GM19351 (cell line): Measurements from ENCODE around the gene TRMT112.
A peak's percentile ranks its signal among the peaks of the same experiment; 100 is the strongest.
"Not testable (repeated sequence)": the region's sequence is repeated elsewhere in the genome, so short reads cannot be mapped to it uniquely, and the experiment has no call there.

Source experiments
- ATAC-seq: cut with Tn5 transposase; IDR thresholded peaks from one replicate; pipeline ENCODE4 v1.9.1; 2021; ENCODE audit warnings: mild to moderate bottlenecking, moderate library complexity; ENCODE audit not compliant: unreplicated experiment

Gene TRMT112

GRCh38 chr11:64334764-64335735 is 17.7 kb upstream of the TRMT112 start:
- peak; percentile 80 for ATAC-seq

- no peak for ATAC-seq
Measured at GRCh38 chr11:64333556-64333955, 16.2 kb upstream of the TRMT112 start.

- peak; percentile 50 for ATAC-seq
Measured at GRCh38 chr11:64331569-64332371, 14.4 kb upstream of the TRMT112 start.

- no peak for ATAC-seq
Measured at GRCh38 chr11:64330888-64331287, 13.5 kb upstream of the TRMT112 start.

GRCh38 chr11:64327993-64328392 is 10.6 kb upstream of the TRMT112 start:
- no peak for ATAC-seq

- ATAC-seq, result no peak
Measured at GRCh38 chr11:64327375-64327774, 10.0 kb upstream of the TRMT112 start.

GRCh38 chr11:64324692-64325469 is 7.5 kb upstream of the TRMT112 start:
- no peak for ATAC-seq

GRCh38 chr11:64323984-64324383 is 6.6 kb upstream of the TRMT112 start:
- not testable (repeated sequence) for ATAC-seq

GRCh38 chr11:64323373-64323772 is 6.0 kb upstream of the TRMT112 start:
- no peak for ATAC-seq

GRCh38 chr11:64322925-64323260 is 5.5 kb upstream of the TRMT112 start:
- no peak for ATAC-seq

- ATAC-seq, result no peak
Measured at GRCh38 chr11:64321533-64321932, 4.2 kb upstream of the TRMT112 start.

- no peak for ATAC-seq
Measured at GRCh38 chr11:64321026-64321425, 3.7 kb upstream of the TRMT112 start.

GRCh38 chr11:64320556-64320955 is 3.2 kb upstream of the TRMT112 start:
- no peak for ATAC-seq

GRCh38 chr11:64318766-64319761 is 1.7 kb upstream of the TRMT112 start:
- ATAC-seq, result no peak

GRCh38 chr11:64317961-64318765 is 804 bp upstream of the TRMT112 start, which contains the start of gene PRDX5:
Gene PRDX5 (plus strand): TSS chr11:64318121. CDS start chr11:64318216, 95 bp downstream.
- ATAC-seq, result peak; percentile 77

GRCh38 chr11:64316672-64317324 is 561 bp downstream of the TRMT112 start:
- no peak for ATAC-seq

GRCh38 chr11:64315667-64316526 is 1.5 kb downstream of the TRMT112 start:
- not testable (repeated sequence) for ATAC-seq
